ENCODE measurements around the gene G2E3.
"Not testable (repeated sequence)": the region's sequence is repeated elsewhere in the genome, so short reads cannot be mapped to it uniquely, and the experiment has no call there.

Gene G2E3

DNA sequence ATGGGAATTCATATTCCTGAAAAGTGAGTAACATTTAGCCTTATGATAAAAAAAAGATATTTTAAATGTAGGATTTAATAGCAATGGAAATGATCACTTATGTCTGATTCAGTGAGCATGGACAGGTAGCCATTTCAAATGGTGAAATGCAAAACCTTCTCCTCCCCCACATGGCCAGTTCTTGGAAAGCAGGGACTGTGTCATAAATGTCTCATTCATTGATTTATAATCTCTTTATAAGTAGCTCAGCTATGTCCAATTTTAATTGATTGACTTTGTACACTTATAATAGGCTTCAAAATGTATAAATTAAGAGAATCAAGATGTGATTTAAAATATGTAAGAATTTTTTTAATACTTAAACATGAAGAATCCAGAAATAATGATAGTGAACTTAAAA, 38.5 kb downstream of the G2E3 start:
- H3K4me3 ChIP-seq (ENCODE audit: low read depth, low read length) = no peak overlapping the region
- TF ChIP-seq, protein P1, sequence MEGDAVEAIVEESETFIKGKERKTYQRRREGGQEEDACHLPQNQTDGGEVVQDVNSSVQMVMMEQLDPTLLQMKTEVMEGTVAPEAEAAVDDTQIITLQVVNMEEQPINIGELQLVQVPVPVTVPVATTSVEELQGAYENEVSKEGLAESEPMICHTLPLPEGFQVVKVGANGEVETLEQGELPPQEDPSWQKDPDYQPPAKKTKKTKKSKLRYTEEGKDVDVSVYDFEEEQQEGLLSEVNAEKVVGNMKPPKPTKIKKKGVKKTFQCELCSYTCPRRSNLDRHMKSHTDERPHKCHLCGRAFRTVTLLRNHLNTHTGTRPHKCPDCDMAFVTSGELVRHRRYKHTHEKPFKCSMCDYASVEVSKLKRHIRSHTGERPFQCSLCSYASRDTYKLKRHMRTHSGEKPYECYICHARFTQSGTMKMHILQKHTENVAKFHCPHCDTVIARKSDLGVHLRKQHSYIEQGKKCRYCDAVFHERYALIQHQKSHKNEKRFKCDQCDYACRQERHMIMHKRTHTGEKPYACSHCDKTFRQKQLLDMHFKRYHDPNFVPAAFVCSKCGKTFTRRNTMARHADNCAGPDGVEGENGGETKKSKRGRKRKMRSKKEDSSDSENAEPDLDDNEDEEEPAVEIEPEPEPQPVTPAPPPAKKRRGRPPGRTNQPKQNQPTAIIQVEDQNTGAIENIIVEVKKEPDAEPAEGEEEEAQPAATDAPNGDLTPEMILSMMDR (IDR thresholded peaks at IDR 0.05; ENCODE audit: low read depth, low read length) = no peak
- no peak for DNase-seq (ENCODE audit: low read depth, low spot score)
- in situ Hi-C loops (cut with HindIII; ENCODE audit: low sequenced_read_pairs) = no loop called here

DNA sequence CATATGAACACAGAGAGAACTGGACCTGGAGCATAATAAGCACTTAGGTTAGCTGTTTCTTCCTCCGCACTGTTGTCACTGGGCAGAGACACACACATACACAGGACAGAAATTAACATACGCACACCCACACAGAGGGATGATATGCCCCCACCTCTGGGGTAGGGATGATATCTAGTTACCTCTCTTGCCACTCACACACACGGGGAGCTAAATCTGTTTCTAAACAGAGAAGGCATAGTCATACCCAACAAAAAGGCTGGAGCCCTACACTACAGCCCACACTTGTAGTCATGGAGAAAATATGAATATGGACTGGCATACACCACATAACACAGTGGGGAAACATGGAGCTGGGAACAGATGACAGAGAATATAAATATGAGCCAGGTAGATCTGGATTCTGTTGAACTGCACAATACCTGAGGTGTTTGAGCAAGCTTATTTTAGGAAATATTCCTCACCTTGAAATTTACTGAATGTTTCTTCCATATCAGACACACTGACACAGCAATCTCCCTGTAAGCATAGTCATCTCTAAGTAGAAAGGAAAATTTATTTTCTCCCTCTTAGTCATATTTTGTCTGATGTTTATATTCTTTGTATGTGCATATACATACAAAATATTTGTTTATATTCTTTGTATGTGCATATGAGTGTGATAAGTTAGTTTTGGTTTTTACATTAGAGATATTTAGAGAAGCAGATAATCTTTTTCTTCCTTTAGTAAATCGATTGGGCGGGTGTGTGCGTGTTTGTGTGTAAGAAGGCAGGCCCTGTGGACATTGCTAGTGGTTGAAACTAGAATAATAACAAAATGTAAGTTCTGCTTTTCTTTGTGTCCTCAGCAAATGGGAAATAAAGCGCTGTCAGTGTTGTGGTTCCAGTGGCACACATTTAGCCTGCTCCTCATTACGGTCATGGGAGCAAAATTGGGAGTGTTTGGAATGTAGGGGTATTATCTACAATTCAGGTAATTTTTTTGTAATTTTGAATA, 42.3 kb downstream of the G2E3 start:
- TF ChIP-seq, protein P1 (IDR thresholded peaks at IDR 0.05; ENCODE audit: low read depth, low read length) = no peak
- H3K4me3 ChIP-seq (ENCODE audit: low read depth, low read length) = no peak overlapping the region
- no peak for DNase-seq (ENCODE audit: low read depth, low spot score)
- in situ Hi-C loops (cut with HindIII; ENCODE audit: low sequenced_read_pairs) = no loop called here

DNA sequence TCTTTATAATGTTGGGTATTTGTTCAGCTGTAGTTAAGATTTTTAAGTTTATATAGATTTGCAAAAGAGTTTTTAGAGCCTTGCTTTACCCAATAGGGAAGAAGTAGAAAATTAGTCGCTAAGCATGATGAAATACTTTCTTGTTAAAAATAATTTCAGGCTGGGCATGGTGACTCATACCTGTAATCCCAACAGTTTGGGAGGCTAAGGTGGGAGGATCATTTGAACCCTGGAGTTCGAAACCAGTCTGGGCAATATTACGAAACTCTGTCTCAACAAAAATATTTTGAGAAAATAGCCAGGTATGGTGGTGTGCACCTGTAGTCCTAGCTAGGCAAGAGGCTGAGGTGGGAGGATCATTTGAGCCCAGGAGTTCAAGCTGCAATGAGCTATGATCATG, 44.4 kb downstream of the G2E3 start:
- no peak for DNase-seq (ENCODE audit: low read depth, low spot score)
- in situ Hi-C loops (cut with HindIII; ENCODE audit: low sequenced_read_pairs) = no loop called here
- TF ChIP-seq, protein P1 (IDR thresholded peaks at IDR 0.05; ENCODE audit: low read depth, low read length) = no peak
- no peak overlapping the region for H3K4me3 ChIP-seq (ENCODE audit: low read depth, low read length)

DNA sequence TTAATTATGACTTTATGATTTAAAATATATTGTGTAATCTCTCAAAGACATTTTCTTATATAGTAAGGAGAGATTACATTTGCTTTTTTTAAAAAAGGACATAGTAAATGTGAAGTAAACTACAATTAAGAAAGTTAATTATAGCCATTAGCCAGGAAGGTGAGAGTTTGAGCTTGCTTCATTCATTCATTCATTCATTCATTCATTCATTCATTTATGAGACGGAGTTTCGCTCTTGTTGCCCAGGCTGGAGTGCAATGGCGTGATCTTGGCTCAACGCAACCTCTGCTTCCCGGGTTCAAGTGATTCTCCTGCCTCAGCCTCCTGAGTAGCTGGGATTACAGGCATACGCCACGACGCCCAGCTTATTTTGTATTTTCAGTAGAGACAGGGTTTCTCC, 45.7 kb downstream of the G2E3 start:
- H3K4me3 ChIP-seq (ENCODE audit: low read depth, low read length); DNase-seq (ENCODE audit: low read depth, low spot score); in situ Hi-C loops (cut with HindIII; ENCODE audit: low sequenced_read_pairs): not testable (repeated sequence)

DNA sequence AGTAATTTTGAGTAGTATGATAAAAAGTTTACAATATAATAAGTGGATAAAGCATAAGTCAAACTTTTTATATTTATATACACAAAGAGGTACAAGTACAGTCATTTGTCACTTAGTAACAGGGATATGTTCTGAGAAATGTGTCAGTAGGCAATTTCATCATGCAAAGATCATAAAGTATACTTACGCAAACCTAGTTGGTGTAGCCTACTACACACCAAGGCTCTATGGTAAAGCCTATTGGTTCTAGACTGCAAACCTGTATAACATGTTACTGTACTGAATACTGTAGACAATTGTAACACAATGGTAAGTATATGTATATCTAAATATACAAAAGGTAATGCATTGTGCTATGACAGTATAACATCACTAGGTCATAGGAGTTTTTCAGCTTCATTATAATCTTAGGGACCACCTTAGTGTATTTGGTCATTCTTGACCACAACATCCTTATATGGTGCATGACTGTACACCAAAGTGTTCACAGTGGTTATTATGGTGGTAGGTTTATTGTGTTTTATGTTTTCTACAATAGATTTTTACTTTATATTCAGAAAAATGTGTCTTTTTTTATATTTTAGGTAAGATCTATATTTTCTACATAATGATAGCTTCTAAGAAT, 48.3 kb downstream of the G2E3 start:
- DNase-seq (ENCODE audit: low read depth, low spot score) = peak; percentile 58
- in situ Hi-C loops (cut with HindIII; ENCODE audit: low sequenced_read_pairs) = no loop called here
- TF ChIP-seq, protein P1 (IDR thresholded peaks at IDR 0.05; ENCODE audit: low read depth, low read length) = no peak
- no peak overlapping the region for H3K4me3 ChIP-seq (ENCODE audit: low read depth, low read length)

DNA sequence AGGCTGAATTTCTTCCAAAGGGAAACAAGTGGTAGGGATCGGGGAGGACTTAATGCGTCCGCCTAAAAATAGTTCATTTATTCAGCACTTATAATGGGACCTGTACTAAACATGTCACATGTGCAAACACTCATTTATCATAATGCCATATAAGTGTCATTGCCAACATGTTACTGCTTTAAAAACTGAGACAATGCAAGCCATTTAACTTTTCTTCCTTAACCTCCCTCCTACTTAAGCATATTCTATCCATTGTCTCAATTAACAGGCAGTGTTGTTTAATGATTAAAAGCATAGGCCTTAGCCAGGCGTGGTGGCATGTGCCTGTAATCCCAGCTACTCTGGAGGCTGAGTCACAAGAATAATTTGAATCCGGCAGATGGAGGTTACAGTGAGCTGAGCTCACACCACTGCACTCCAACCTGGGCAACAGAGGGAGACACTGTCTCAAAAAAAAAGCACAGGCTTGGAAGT, 49.6 kb downstream of the G2E3 start:
- in situ Hi-C loops (cut with HindIII; ENCODE audit: low sequenced_read_pairs) = no loop called here
- H3K4me3 ChIP-seq (ENCODE audit: low read depth, low read length) = no peak overlapping the region
- DNase-seq (ENCODE audit: low read depth, low spot score) = peak; percentile 53
- TF ChIP-seq, protein P1 (IDR thresholded peaks at IDR 0.05; ENCODE audit: low read depth, low read length) = peak; percentile 32

Measured in astrocyte of the spinal cord (primary cell).